NCI-H345 treated with DMSO at 0.1 percent for 48 hours (cell line): ENCODE results near the gene PPFIBP2.

Source experiments
- DNase-seq: peaks from one replicate; lab custom pipeline; 2025; ENCODE audit not compliant: unreplicated experiment; lab: John Stamatoyannopoulos, UW

Gene PPFIBP2

DNA sequence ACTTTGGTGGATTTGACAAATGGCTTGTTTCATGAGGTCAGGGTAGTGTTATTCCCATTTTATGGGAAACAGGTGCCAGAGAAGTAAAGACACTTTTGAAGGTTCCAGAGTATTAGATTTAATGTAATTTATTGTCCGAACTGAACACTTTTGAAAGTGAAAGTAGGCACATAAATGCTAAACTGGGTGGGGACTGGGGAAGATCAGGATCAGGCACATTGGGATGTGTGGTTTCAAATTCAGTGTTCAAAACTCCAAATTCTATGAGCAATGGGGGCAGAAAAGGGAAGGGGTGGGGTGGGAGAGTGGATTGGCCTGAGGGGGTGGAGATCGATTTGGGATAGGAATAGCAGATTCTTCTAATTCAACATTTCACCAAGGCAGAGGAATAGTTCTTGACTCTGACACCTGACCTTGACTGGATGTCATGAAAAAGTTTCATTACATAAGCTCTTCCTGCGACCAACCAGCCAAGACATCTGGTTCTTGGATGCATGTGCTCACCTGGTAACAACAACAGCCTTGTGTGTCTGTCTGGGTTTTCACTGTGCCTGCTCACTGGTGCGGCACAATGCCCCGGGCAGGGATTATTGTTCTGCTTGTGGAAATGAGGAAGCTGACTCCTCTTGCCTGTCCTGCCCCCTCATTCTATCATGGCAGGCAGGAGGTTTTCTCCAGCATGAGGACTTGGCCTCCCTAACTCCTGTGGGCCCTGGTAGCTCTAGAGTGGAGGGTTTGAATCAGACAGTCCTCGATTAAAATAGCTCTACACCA is 10.8 kb downstream of the PPFIBP2 start:
- DNase-seq: no peak

DNA sequence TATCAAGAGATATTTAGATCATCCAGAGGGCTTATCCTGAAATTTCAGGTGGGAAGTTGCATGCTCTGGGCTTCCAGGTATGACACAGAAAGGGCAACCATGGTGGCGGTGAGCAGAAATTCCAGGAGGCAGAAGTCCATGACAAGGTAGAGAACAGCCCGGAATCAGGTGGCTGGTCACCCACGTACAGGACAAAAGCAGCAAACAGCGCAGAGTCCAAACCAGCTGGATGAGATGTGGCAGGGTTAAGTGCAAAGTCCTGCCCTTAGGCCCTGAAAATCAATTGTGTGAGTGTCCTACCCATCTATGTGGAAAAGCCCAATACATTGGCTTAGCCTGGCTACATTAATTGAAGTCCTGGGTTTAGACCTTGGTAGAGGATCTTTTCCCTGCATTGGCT is 11.6 kb downstream of the PPFIBP2 start:
- DNase-seq: no peak

DNA sequence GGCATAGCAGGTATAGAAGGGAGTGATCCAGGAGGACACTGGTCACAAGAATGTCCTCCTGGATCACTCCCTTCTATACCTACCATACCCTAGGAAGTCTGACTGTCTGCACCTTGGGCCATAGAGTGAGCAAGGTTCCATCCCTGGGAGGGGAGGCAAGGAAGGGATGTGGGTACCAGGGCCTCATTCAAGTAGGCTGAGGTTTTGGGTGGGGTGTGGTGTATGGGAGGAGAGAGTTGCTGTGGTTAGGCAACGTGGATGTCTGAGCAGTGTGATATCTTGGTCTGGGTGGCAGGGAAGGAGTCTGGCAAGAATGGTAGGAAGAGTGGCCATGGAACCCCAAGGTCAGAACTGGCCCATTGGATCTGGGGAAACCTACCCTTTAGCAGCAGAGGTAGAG is 13.2 kb downstream of the PPFIBP2 start:
- no peak for DNase-seq

DNA sequence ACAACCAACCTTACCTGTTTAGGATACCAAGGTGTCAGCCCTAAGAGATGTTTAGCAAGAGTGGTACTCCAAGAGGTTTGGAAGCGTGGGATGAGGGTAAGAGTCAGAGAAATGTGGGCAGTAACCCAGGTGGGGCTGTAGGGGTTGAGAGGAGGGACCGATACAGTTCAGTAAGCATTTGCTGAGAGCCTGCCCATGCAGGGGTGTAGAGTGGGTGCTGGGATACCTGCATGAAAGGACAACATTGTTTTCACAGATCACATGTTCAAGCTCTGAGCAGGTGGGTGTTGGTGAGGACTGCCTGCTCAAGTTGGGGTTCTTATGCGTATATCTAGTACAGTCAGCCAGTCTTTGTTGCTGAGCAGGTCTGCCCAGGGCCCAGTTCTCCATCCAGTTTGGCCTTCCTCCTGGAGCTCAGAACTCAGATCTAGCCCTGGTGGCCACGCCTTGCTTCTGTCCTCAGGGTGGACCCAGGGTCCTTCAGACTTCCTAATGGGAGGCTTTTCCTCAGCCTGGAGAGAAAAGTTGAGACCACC is 14.8 kb downstream of the PPFIBP2 start:
- DNase-seq: no peak

DNA sequence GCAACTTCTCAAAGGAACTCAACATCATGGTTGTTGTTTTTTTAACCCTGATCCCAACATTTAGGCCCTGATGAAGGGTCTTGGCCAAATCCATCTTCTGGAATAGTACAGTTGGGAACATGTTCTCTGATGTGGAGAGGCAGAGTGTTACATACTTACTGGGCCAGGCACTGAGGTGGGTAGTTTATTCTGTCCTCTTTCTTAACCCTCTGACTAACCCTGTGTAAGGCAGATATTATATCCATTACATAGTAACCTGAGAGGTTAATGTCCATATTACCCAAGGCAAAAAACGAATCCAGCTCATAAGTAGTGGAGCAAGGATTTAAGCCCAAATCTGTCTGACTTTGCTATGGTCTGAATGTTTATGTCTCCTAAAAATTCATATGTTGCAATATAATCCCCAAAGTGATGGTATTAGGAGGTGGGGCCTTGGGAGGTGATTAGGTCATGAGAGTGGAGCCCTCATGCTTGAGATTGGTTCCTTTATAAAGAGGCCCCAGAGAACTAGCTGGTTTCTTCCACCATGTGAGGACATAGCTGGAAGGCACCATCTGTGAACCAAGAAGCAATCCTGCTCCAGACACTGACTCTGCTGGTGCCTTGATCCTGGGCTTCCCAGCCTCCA is 16.3 kb downstream of the PPFIBP2 start:
- DNase-seq: no peak

DNA sequence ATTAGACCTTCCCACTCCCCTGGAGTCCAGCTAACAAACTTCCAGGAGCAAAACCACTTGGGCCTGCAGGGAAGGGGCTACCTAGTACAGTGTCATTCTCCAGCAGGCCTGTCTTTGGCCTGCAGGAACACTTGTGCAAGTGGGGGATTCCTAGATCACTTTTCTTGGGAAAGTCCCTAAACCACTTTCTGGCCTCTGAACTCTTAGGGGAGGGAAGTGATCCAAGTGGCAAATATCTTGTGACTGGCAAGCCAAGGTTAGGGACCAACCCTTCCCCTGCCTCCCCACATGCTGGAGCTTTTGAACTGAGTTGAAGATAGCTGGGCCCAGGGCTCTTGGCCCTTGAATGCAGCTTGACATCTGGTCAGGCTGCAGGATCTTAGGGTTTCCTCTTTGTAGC is 17.2 kb downstream of the PPFIBP2 start:
- DNase-seq: no peak

DNA sequence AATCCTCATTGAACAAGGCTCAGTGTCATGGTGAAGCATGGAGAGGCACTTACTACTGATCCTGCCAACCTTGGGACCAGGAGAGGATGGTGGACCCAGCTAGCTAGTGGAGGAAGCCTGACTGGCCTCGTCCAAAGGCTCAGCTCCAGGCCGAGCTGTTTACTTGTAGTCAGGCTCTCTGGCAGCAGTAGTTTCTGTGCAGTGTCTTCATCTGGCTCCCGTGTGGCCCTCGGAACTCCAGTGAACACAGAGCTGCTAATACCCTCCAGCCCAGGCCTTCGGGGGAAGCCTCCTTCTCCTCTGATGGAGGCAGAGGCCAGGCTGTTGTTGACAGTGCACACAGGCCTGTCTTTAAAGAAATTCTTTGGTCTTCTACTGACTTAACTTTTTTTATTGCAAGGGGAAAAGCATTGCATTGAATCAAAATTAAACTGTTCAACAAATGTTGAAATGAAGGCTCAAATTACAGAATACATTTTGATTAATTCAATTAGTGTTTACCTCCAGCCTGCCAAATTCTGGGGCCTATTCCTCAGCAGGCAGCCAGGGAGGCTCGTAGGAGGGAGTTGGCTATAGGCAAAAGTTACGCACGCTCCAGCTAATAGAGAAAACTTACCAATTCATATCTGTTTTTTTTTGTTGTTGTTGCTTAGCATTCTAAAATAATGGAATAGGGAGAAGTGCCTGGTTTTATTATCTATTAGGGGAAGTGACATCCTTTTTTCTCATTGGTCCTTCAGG is 18.8 kb downstream of the PPFIBP2 start:
- DNase-seq: no peak

DNA sequence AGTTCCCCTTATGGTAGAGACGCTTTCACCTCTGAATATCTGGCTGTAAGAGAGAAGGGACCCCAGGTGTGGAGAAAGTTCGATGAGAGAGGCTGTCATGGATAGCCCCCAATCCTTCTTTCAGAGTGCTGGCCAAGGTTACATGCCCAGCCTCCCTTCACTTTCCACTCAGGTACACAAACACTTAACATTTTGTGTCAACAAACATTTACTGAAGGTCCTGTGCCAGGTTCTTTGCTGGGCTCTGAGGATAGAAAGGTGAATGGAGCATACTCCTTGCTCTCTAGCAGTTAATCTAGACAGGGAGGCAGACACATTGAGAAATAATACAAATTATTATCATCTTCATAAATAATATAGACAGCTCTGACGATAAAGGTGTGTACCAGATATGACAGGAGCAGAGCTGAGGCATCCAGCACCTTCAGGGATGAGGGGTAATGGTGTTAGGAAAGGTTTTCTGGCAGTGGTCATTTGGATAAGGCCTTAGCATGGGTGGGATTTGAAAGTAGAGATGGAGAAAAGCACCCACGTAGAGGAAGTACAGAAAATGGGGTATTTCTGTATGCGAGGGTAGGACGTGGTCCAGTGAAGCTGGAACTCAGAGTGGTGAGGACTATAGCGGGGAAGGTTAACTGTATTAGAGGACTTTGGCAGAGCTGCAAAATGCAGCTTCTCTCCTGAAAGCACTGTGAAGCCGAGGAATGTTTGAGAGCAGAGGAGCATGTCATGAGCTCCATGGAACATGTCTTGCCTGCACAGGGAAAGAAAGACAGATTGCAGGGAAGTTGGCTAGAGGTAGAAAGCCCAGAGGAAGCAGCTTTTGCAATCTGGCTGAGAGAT is 19.6 kb downstream of the PPFIBP2 start:
- no peak for DNase-seq

DNA sequence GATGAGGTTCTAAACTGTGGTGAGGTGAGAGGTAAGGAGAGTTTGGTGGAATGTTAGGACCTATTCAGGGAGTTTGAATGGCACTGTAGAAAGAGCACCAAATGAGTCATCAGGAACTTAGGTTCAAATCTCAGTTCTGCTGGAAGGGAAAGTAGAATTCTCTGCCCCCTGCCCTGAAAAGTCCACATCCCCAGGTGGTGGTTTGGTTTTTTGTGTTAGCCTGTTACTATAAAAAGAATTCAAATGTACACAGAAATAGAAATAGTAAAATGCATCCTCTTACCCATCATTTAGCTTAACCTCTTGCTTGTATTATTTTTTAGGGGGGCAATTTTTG is 20.2 kb downstream of the PPFIBP2 start:
- no peak for DNase-seq

DNA sequence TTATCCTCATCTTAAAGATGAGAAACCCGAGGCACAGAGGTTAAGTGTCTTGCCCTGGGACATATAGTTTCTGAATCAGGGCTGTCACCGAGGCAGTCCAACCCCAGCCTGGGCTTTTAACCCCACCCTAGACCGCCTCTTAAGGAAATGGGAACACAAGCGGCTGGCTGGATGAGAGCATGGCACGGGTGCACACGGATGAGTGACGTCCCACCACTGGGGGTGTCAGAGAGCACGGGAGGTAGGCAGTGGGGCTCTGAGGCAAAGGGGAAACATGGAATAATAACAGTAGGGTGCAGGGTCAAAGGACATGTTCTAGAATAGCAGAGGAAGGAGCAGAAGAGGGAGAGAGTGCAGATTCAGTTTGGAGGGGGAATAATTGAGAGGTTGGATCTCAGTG is 22.3 kb downstream of the PPFIBP2 start:
- no peak for DNase-seq

DNA sequence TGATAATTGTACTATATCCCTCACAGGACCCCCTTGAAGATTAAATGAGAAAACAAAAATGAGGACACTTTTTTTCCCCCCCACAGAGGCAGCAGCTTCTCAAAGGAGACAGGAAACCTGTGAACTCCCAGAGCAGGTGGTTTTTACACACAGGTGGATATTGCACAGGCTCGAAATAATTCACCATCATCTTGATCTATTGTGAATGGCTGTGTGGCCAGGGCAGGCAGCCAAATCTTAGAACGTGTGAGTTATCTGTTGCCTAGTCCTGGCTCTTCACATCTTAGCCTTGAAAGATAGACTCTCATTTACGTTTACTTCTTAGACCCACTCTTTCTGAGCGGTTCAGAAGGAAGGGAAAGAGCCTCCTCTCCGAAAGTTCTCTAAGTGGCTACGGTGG is 23.5 kb downstream of the PPFIBP2 start:
- no peak for DNase-seq

DNA sequence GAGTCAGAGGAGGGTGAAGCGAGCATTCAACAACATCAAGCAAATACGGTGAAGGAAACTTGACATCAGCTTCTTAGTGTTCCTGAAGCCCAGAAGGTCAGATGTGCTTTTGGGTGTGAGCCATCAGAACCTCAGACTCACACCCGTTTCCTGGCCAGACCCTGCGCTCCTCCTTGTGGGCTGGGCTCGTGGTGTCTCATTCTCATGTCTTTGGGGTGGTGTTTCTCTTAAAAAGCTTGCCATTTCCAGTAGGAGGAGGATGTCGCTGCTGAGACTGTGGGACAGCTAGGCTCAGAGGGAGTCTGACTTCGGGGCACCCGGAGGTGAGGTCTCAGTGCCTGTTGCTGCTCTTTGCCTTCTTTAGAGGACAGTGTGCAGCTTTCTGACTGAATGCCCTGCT is 24.2 kb downstream of the PPFIBP2 start:
- DNase-seq: no peak

DNA sequence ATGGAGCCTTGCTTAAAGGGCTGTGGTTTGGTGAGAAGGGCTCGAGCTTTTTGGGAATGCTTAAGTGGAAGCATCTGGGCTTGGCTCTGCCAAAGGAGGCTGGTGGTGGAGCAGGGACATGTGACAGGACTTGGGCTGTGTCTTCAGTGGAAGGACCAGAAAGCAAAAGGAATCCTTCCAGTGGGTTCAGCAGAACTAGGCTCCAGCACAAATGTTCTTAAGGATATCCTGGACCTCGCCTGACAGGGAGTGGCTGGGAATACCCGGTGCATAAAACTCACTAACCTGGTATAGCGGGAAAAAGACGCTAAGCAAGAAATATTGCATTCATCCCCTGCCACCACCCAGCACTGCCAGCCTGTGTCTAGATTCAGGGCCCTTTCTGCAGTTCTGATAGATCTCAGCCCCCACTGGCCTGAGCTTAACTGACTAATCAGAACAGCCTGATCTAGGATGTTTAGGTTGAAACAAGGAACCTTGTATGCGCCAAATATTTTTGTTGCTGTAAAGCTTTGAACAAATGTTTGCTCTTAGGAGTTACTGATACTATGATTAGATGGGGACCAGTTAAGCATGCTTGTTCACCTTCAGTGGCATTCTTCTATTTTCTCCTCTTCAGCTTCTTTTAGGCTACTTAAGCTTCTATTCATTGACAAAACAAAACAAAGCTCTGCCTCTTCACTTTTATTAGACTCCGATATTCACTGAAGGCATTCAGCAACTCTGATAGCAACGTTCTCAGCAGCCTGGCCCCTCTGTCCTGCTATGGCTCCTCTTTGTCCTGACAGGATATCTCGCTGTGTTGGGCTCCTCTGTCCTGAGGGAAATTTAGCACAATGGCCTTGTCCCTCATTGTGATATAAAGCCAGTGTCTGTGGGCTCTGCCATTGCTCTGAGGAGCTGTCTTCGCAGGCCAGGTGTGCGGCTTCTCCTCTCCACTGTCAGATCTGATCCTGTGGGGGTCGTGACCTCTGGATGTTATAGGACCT is 25.0 kb downstream of the PPFIBP2 start:
- DNase-seq: no peak

DNA sequence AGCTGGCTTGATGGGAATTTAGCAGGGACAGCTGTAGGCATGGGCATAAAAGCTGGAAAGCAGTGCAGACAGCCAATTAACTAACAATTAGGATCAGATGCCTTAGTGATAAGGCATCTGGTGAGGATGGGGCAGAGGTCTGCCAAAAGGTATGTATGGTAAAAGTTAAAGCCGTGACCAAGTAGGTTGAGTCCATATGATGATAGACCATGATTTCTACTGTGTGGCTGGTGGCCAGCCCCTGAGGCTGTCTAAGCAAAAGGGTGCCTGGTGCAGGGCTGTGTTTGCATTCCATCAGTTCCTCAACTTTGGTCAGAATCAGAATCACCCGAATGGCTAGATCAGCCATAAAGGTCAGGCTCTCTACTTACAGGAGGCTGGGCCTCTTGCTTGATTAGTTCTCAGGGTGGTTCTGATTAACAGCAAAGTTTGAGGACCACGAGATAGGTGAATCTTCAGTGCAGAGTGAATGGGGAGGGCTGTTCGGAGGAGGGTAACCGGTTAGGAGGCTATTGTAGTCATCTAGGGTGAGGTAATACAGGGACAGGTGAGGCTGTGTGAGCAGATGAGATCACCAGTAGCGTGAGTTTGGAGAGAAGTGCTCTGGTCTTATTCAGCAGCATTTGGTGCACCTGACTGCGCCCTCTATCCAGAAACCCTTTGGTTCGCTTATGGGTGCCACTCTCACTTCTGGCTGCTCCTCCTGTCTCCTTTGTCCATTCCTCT is 27.2 kb downstream of the PPFIBP2 start:
- no peak for DNase-seq

DNA sequence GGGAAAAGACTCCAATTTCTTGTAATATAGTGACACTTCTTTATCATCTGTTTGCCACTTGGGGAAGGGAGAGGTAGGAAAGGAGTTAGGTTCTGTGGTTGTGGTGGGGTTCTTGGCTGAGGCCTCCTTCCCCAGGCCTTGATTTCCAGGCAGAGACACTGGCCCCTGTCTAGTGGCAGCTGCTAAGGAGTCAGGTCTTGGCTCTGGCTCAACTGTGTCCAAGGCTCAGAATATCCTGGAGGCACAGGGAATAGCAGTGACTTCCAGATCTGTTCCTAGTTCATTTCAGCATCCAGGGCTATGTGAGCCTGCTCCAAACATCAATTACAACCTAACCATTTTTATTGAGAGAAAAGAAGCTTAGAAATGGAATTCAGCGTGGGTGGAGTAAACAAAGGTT is 29.5 kb downstream of the PPFIBP2 start:
- DNase-seq: no peak

DNA sequence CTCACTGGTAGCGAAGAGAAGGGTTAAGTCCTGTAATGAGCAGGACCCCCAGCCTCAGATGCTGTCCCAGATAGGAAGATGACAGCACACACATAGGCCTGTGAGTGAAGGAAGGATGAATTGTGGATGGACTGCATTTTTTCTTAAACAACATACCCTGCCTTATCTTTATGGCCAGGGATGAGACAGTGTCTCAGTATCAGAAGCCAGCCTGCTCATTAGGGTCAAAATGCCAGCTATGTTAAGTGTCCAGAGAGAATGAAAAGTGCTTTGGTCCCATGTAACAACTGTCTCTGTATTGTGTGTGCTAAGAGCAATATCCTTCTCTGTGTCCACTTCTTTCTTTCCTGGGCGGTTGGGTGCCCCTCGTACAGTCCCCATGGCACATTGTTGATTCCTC is 30.2 kb downstream of the PPFIBP2 start:
- DNase-seq: no peak

DNA sequence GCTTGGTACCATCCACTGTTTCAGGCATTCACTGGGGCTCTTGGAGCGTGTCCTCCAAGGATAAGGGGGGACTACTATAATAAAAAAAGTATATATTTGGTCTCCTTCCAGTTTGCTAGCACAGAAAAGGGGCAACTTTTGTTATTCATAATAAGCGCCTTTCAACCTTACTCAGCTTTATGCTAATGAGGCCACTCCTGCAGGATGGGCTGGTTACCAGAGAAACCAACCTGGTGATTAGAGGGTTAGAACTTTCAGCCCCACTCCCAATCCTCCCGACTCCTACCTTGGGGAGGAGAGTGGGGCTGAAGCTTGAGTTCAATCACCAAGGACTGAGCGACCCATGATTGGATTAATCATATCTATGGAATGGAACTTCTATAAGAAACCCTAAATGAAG is 31.8 kb downstream of the PPFIBP2 start:
- DNase-seq: no peak

DNA sequence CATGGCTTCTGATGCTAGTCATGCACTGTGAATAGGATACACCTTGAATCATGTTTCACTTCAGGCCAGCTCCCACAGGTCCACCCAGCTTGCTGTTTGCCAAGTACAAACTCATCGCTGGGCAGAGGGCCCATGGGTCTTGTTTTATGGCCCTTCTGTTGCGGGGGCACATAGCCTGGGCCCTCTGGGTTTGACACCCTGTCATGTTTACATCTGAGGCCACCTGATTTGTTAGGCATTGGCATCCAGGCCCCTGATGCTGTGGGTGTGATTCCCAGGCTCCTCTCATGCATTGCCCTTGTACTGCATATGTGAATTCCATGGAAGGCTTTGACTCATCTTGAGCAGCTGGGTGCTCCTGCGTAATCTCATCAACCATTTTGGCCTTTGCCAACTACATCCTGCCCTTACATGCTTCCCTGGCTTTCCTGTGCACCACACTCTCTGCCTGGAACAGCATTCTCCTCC is 32.6 kb downstream of the PPFIBP2 start:
- no peak for DNase-seq

DNA sequence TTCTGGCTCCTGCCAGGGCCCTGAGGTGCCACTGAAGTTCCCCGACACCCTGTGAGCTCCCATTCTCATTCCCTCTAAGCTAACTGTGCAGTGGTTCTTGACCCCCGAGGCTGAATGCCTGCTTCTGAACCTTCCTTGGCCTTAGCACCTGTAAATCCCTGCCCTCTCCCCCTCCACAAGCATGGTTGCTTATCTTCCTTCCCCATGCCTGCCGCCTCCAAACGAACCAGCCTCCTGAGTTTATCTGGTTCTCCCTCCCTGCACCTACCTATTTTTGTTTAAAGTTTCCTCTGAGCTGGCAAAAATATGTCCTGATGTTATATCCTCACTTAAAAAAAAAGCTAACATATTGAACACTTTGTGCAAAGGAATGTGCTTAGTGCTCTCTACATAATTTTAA is 33.9 kb downstream of the PPFIBP2 start:
- no peak for DNase-seq
